ENCODE measurements around the gene RASGRP3. TPM values are rescaled to one million over a fixed set of nuclear protein-coding genes. Genes with fewer than 3 reads are reported as not detected.

Gene RASGRP3
- total and polyA plus RNA-seq, 2 donors (not counting 3 experiments of a cell fraction or from before 2014, with no cell fraction given), result 16.0 to 39.6 TPM

DNA sequence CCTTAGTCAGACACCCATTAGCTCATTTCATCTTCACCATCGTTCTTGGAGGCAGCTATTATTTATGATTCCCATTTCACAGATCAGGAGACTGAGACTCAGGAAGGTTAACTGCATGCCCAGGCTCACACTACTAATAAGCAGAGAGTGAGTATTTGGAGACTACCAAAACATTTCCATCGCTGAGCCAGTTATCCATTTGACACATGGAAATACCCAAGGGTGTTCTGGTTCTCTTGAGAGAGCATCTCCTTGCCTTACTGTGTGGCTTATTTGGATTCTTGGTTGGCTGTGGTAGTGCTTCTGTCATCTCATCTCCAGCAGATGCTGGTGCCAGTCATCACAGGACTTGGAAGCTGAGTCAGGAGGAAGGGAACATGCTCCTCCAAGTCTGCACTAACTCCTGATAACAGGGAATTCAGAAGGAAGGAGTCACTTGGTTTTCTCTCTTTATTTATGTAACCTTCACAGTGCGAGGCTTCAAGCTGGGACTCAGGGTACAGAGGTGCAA lies 55.2 kb downstream of the RASGRP3 start:
- Histone ChIP-seq H3K27me3 (ENCODE audit: control insufficient read depth in 2 of 2, insufficient read depth in 2 of 2, low read length in 2 of 2) (no peaks in the 10 kb centered on the region), H3K4me2 (ENCODE audit: insufficient read depth, low read length) (no peak overlapping the region), H3K27ac (ENCODE audit: insufficient read depth, low read depth, low read length) (no peak overlapping the region), H3K9me3 (replicated peaks; ENCODE audit: control insufficient read depth, insufficient read depth, low read length) (no peaks in the 10 kb centered on the region), H3K4me3 (replicated peaks in 1 of 3; ENCODE audit: insufficient read depth in 1 of 3, low read depth in 1 of 3, low read length in 3 of 3) (no peak overlapping the region), H3K36me3 (ENCODE audit: control insufficient read depth in 2 of 2, extremely low read depth in 1 of 2, insufficient read depth in 2 of 2, low read length in 2 of 2) (no peaks in the 10 kb centered on the region), H3K4me1 (ENCODE audit: control insufficient read depth, extremely low read depth, insufficient read depth, low read length) (no peaks in the 10 kb centered on the region), H3K9me1 (replicated peaks; ENCODE audit: control insufficient read depth, extremely low read depth, insufficient read depth, low read length) (no peaks in the 10 kb centered on the region), H4K20me1 (replicated peaks; ENCODE audit: control insufficient read depth, extremely low read depth, insufficient read depth, low read length) (no peaks in the 10 kb centered on the region), H2AFZ (ENCODE audit: low read depth, low read length) (no peak overlapping the region), H3K9ac (replicated peaks; ENCODE audit: extremely low read depth, insufficient read depth, low read length) (no peak overlapping the region), H3K79me2 (ENCODE audit: control insufficient read depth, insufficient read depth, low read length) (no peaks in the 10 kb centered on the region)
- dilution Hi-C loops (cut with MboI; ENCODE audit: extremely low pct_ligation_motif_present, low sequenced_read_pairs), result no loop called here
- BruUV-seq (replicated peaks), result no TSS peak
- DNase-seq (ENCODE audit: low read depth, low spot score) (no peak), FAIRE-seq (no peak)
- ChIA-PET CTCF (no interaction called here), POLR2A (no interaction called here)
- no peak for TF ChIP-seq POLR2AphosphoS5 (IDR thresholded peaks at IDR 0.05; ENCODE audit: insufficient read depth, low read depth, low read length)
- no peak for TF ChIP-seq JUN (IDR thresholded peaks at IDR 0.05; ENCODE audit: borderline replicate concordance, insufficient read depth, insufficient read length, low read depth)
- TF ChIP-seq POLR2A (IDR thresholded peaks at IDR 0.05; ENCODE audit: low read depth, low read length), result no peak
- TF ChIP-seq, protein P1, sequence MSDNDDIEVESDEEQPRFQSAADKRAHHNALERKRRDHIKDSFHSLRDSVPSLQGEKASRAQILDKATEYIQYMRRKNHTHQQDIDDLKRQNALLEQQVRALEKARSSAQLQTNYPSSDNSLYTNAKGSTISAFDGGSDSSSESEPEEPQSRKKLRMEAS (IDR thresholded peaks at IDR 0.05; ENCODE audit: insufficient read depth, insufficient read length), result no peak
- TF ChIP-seq EZH2 (IDR thresholded peaks at IDR 0.05; ENCODE audit: borderline replicate concordance, low read depth, low read length, severe bottlenecking), result no peak
- TF ChIP-seq FOS (IDR thresholded peaks at IDR 0.05; ENCODE audit: borderline replicate concordance, insufficient read depth, low read length), result no peak
- no peak for TF ChIP-seq GATA2 (IDR thresholded peaks at IDR 0.05; ENCODE audit: insufficient read depth, insufficient read length, low read depth, low read length)
- TF ChIP-seq MYC (IDR thresholded peaks at IDR 0.05; ENCODE audit: low read depth, low read length), result no peak
- TF ChIP-seq, protein P2, sequence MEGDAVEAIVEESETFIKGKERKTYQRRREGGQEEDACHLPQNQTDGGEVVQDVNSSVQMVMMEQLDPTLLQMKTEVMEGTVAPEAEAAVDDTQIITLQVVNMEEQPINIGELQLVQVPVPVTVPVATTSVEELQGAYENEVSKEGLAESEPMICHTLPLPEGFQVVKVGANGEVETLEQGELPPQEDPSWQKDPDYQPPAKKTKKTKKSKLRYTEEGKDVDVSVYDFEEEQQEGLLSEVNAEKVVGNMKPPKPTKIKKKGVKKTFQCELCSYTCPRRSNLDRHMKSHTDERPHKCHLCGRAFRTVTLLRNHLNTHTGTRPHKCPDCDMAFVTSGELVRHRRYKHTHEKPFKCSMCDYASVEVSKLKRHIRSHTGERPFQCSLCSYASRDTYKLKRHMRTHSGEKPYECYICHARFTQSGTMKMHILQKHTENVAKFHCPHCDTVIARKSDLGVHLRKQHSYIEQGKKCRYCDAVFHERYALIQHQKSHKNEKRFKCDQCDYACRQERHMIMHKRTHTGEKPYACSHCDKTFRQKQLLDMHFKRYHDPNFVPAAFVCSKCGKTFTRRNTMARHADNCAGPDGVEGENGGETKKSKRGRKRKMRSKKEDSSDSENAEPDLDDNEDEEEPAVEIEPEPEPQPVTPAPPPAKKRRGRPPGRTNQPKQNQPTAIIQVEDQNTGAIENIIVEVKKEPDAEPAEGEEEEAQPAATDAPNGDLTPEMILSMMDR (IDR thresholded peaks at IDR 0.05; ENCODE audit: extremely low read depth in 1 of 2, insufficient read depth in 1 of 2, low read depth in 1 of 2, low read length in 2 of 2), result no peak
- intact Hi-C loops (cut with micrococcal nuclease), result no loop called here

Data from endothelial cell of umbilical vein (primary cell).